ENCODE measurements around the gene RNF150. TPM values are rescaled to one million over a fixed set of nuclear protein-coding genes. Genes with fewer than 3 reads are reported as not detected.

The RNF150 gene
- total and polyA plus RNA-seq, 2 of the 4 experiments (the other 2 are of a cell fraction): 6.2 to 18.1 TPM

DNA sequence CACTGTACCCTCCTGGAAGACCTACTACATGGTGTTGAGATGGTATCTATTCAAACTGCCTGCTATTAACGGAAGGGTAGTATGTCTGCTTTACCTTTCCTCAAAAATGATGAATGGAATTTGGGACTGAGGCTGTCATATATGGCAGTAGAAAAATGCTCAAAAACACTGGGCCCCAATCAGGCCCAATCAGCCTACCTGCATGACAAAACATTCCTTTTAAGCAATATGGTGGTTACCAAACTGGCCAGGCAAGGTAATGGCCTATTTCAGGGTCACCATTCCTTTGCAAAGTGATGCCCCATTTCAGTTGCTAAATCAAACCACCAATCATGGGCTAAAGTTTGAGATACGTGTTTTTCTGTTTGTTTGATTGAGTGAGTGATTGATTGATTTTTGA, 14.9 kb downstream of the RNF150 start:
- dilution Hi-C loops (cut with HindIII; ENCODE audit: low sequenced_read_pairs, unreplicated experiment): no loop called here

More for the DNA sequence above, 14.9 kb downstream of the RNF150 start:
- no peaks in the 10 kb centered on the region for H3K27me3 ChIP-seq (ENCODE audit: control insufficient read depth, insufficient read depth, low read length)
- no peak overlapping the region for H3K4me3 ChIP-seq (ENCODE audit: insufficient read depth, low read depth, low read length)
- no peaks in the 10 kb centered on the region; a peak in 1 of 4 replicates for H3K79me1 ChIP-seq (ENCODE audit: low read depth in 1 of 2, low read length in 2 of 2)
- TF ChIP-seq MXI1 (IDR thresholded peaks at IDR 0.05; ENCODE audit: borderline replicate concordance, low read depth, low read length) (no peak), CHD1 (IDR thresholded peaks at IDR 0.05; ENCODE audit: low read depth, low read length) (no peak), CEBPB (IDR thresholded peaks at IDR 0.05; ENCODE audit: low read depth, low read length) (no peak), MAFK (IDR thresholded peaks at IDR 0.05; ENCODE audit: low read depth, low read length) (no peak), POLR2A (IDR thresholded peaks at IDR 0.05; ENCODE audit: low read depth, low read length) (no peak), FOS (IDR thresholded peaks at IDR 0.05; ENCODE audit: low read depth, low read length) (no peak), SMC3 (IDR thresholded peaks at IDR 0.05; ENCODE audit: low read depth, low read length) (no peak), MAZ (IDR thresholded peaks at IDR 0.05; ENCODE audit: borderline replicate concordance, low read depth, low read length) (no peak), RCOR1 (IDR thresholded peaks at IDR 0.05; ENCODE audit: insufficient replicate concordance, low read length) (no peak), RAD21 (IDR thresholded peaks at IDR 0.05; ENCODE audit: low read length) (no peak), BHLHE40 (IDR thresholded peaks at IDR 0.05; ENCODE audit: low read depth, low read length) (no peak), NFE2L2 (IDR thresholded peaks at IDR 0.05; ENCODE audit: low read depth, low read length) (no peak), RFX5 (IDR thresholded peaks at IDR 0.05; ENCODE audit: low read depth, low read length) (no peak)
- TF ChIP-seq, protein P1, sequence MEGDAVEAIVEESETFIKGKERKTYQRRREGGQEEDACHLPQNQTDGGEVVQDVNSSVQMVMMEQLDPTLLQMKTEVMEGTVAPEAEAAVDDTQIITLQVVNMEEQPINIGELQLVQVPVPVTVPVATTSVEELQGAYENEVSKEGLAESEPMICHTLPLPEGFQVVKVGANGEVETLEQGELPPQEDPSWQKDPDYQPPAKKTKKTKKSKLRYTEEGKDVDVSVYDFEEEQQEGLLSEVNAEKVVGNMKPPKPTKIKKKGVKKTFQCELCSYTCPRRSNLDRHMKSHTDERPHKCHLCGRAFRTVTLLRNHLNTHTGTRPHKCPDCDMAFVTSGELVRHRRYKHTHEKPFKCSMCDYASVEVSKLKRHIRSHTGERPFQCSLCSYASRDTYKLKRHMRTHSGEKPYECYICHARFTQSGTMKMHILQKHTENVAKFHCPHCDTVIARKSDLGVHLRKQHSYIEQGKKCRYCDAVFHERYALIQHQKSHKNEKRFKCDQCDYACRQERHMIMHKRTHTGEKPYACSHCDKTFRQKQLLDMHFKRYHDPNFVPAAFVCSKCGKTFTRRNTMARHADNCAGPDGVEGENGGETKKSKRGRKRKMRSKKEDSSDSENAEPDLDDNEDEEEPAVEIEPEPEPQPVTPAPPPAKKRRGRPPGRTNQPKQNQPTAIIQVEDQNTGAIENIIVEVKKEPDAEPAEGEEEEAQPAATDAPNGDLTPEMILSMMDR (conservative IDR thresholded peaks at IDR 0.05; ENCODE audit: low read depth, low read length): no peak
- TF ChIP-seq, protein P2, sequence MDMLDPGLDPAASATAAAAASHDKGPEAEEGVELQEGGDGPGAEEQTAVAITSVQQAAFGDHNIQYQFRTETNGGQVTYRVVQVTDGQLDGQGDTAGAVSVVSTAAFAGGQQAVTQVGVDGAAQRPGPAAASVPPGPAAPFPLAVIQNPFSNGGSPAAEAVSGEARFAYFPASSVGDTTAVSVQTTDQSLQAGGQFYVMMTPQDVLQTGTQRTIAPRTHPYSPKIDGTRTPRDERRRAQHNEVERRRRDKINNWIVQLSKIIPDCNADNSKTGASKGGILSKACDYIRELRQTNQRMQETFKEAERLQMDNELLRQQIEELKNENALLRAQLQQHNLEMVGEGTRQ (IDR thresholded peaks at IDR 0.05; ENCODE audit: low read depth, low read length): no peak
- TF ChIP-seq, protein P3, sequence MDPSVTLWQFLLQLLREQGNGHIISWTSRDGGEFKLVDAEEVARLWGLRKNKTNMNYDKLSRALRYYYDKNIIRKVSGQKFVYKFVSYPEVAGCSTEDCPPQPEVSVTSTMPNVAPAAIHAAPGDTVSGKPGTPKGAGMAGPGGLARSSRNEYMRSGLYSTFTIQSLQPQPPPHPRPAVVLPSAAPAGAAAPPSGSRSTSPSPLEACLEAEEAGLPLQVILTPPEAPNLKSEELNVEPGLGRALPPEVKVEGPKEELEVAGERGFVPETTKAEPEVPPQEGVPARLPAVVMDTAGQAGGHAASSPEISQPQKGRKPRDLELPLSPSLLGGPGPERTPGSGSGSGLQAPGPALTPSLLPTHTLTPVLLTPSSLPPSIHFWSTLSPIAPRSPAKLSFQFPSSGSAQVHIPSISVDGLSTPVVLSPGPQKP (IDR thresholded peaks at IDR 0.05; ENCODE audit: borderline replicate concordance, low read depth, low read length): no peak
- H3K36me3 ChIP-seq (ENCODE audit: control insufficient read depth, insufficient read depth, low read length): no peaks in the 10 kb centered on the region
- ChIA-PET CTCF (no interaction called here), POLR2A (ENCODE audit: unreplicated experiment) (no interaction called here)
- no peak overlapping the region for H3K9ac ChIP-seq (ENCODE audit: low read depth, low read length)
- no CpG with 5 or more reads among the region's 2 CpGs for WGBS, 2 experiments (ENCODE audit: extremely low coverage in 2 of 2, insufficient read length in 1 of 2)
- no peak overlapping the region for H2BK20ac ChIP-seq (ENCODE audit: low read depth, low read length)
- H3K4me1 ChIP-seq (ENCODE audit: control insufficient read depth, insufficient read depth, low read length): peaks cover 2% of the 10 kb centered on the region; the same call in 1 of the 2 replicates
- no TSS peak for BruUV-seq (replicated peaks)
- intact Hi-C loops (cut with micrococcal nuclease) (no loop called here), in situ Hi-C loops (cut with MboI; ENCODE audit: low sequenced_read_pairs) (no loop called here)
- no peak overlapping the region for H2AK5ac ChIP-seq (ENCODE audit: low read depth, low read length)
- no peak overlapping the region for H2BK5ac ChIP-seq (ENCODE audit: low read depth, low read length, poor library complexity, severe bottlenecking)
- H3K18ac ChIP-seq (ENCODE audit: low read depth, low read length): no peak overlapping the region
- no peak overlapping the region for H3K27ac ChIP-seq (ENCODE audit: insufficient read depth, low read length)
- no peak overlapping the region for H4K91ac ChIP-seq (ENCODE audit: insufficient read depth, low read depth, low read length)
- H4K20me1 ChIP-seq (ENCODE audit: insufficient read depth, low read length): no peaks in the 10 kb centered on the region
- H2AK9ac ChIP-seq (replicated peaks; ENCODE audit: low read depth, low read length, poor library complexity): no peak overlapping the region
- H3K56ac ChIP-seq (ENCODE audit: extremely low read depth, insufficient read depth, low read length): no peak overlapping the region
- H3K9me3 ChIP-seq (ENCODE audit: control insufficient read depth, insufficient read depth, low read length): no peaks in the 10 kb centered on the region
- H2BK120ac ChIP-seq (ENCODE audit: low read depth, low read length): no peak overlapping the region
- H4K8ac ChIP-seq (ENCODE audit: low read depth in 2 of 2, low read length in 2 of 2): no peak overlapping the region
- ATAC-seq (ENCODE audit: low read depth) (no peak), DNase-seq (no peak)
- H3K9me1 ChIP-seq (ENCODE audit: insufficient read depth, low read length): no peaks in the 10 kb centered on the region; the same call in 1 of the 2 replicates
- H2BK15ac ChIP-seq (ENCODE audit: low read depth, low read length): no peak overlapping the region
- no peak overlapping the region for H4K5ac ChIP-seq (ENCODE audit: low read depth, low read length)
- no peak overlapping the region for H3K23ac ChIP-seq (ENCODE audit: low read depth, low read length)
- no peak overlapping the region for H3K14ac ChIP-seq (replicated peaks; ENCODE audit: low read depth, low read length)
- H3K4me2 ChIP-seq (ENCODE audit: low read depth, low read length): no peak overlapping the region
- no peak overlapping the region for H3K4ac ChIP-seq (ENCODE audit: low read depth, low read length)
- H2AFZ ChIP-seq (replicated peaks; ENCODE audit: low read length, poor library complexity): no peak overlapping the region
